Hindlimb muscle (tissue), 1 donor: ENCODE data around the gene TUBE1. TPM values are rescaled to one million over a fixed set of nuclear protein-coding genes. Genes with fewer than 3 reads are reported as not detected.
A peak's percentile ranks its signal among the peaks of the same experiment; 100 is the strongest.
"Not testable (repeated sequence)": the region's sequence is repeated elsewhere in the genome, so short reads cannot be mapped to it uniquely, and the experiment has no call there.

Experiments
- DNase-seq: peaks from one replicate; pipeline ENCODE4 v3.0.0-alpha.2; 2013
- polyA plus RNA-seq: library from polyadenylated mRNA; unstranded; fragments of 120-200 nt; gene quantifications from one replicate; pipeline ENCODE4 v1.2.1, GENCODE V29; 2013; ENCODE audit not compliant: insufficient read length

TUBE1 gene
- polyA plus RNA-seq = 19.5 TPM

- DNase-seq = peak; percentile 94
Observed at GRCh38 chr6:112087136-112087911, at the start of gene TUBE1, which contains the start of gene FAM229B. TUBE1 (minus strand) TSS chr6:112087482; CDS start chr6:112087434, 48 bp downstream. FAM229B (plus strand) TSS chr6:112087591; CDS start chr6:112099284, 11,693 bp downstream.

- no peak for DNase-seq
Observed at GRCh38 chr6:112130878-112131277, 43.6 kb upstream of the TUBE1 start.

GRCh38 chr6:112128208-112128607 is 40.9 kb upstream of the TUBE1 start:
- DNase-seq = no peak

GRCh38 chr6:112123982-112124381 is 36.7 kb upstream of the TUBE1 start:
- no peak for DNase-seq

GRCh38 chr6:112122756-112123155 is 35.5 kb upstream of the TUBE1 start:
- no peak for DNase-seq

GRCh38 chr6:112118034-112118433 is 30.8 kb upstream of the TUBE1 start:
- no peak for DNase-seq

GRCh38 chr6:112117554-112117953 is 30.3 kb upstream of the TUBE1 start:
- DNase-seq = no peak

- DNase-seq = no peak
Observed at GRCh38 chr6:112116221-112116620, 28.9 kb upstream of the TUBE1 start.

- no peak for DNase-seq
Observed at GRCh38 chr6:112114577-112115223, 27.4 kb upstream of the TUBE1 start.

GRCh38 chr6:112113918-112114317 is 26.6 kb upstream of the TUBE1 start:
- no peak for DNase-seq

- peak; percentile 42 for DNase-seq
Observed at GRCh38 chr6:112113431-112113830, 26.1 kb upstream of the TUBE1 start.

GRCh38 chr6:112109262-112109661 is 22.0 kb upstream of the TUBE1 start:
- peak; percentile 4 for DNase-seq

- DNase-seq = no peak
Observed at GRCh38 chr6:112106562-112106961, 19.3 kb upstream of the TUBE1 start.

GRCh38 chr6:112106026-112106425 is 18.7 kb upstream of the TUBE1 start:
- DNase-seq = not testable (repeated sequence)

- no peak for DNase-seq
Observed at GRCh38 chr6:112100561-112100960, 13.3 kb upstream of the TUBE1 start.

GRCh38 chr6:112096901-112097300 is 9.6 kb upstream of the TUBE1 start:
- no peak for DNase-seq

- DNase-seq = no peak
Observed at GRCh38 chr6:112087916-112088315, 634 bp upstream of the TUBE1 start.

GRCh38 chr6:112086744-112087135 is 542 bp downstream of the TUBE1 start:
- DNase-seq = peak; percentile 45

- DNase-seq = no peak
Observed at GRCh38 chr6:112085286-112086065, 1.8 kb downstream of the TUBE1 start.

GRCh38 chr6:112081569-112081968 is 5.7 kb downstream of the TUBE1 start:
- DNase-seq = no peak

GRCh38 chr6:112066606-112067005 is 20.7 kb downstream of the TUBE1 start:
- no peak for DNase-seq

- DNase-seq = no peak
Observed at GRCh38 chr6:112065426-112065986, 21.8 kb downstream of the TUBE1 start.

GRCh38 chr6:112062966-112063365 is 24.3 kb downstream of the TUBE1 start:
- no peak for DNase-seq
